Transverse colon (tissue), 4 donors: ENCODE results near the gene UBE2O. TPM values are rescaled to one million over a fixed set of nuclear protein-coding genes. Genes with fewer than 3 reads are reported as not detected.

Source experiments
- DNase-seq: peaks from one replicate; pipeline ENCODE4 v3.0.0-alpha.2; 2019
- H3K27ac ChIP-seq, 4 donors: fragments of 200-600 bp; sonication (generic); 2 replicates each; pipeline ENCODE4 v1.5.1; 2016 to 2018; ENCODE audit warnings: inconsistent platforms in 4 of 4
- H3K27me3 ChIP-seq: fragments of 200-600 bp; sonication (generic); 2 replicates; pipeline ENCODE4 v1.5.1; 2017; ENCODE audit warnings: inconsistent platforms
- H3K36me3 ChIP-seq, 4 donors: fragments of 200-600 bp; sonication (generic); 2 replicates each; pipeline ENCODE4 v1.5.1; 2017 to 2019; ENCODE audit warnings: inconsistent platforms in 4 of 4
- H3K4me1 ChIP-seq, 4 donors: fragments of 200-600 bp; sonication (generic); 2 replicates each; pipeline ENCODE4 v1.5.1; 2017 to 2020; ENCODE audit warnings: inconsistent platforms in 4 of 4
- H3K4me3 ChIP-seq, 4 donors: fragments of 200-600 bp; sonication (generic); 1 replicate in 1 of 4; 2 replicates in 3 of 4; pipeline versions ENCODE4 v1.5.1 to v1.6.1; 2017 to 2019; ENCODE audit warnings: inconsistent platforms in 4 of 4
- H3K9me3 ChIP-seq, 2 donors: fragments of 200-600 bp; sonication (generic); 2 replicates each; pipeline ENCODE4 v1.5.1; 2017 to 2019; ENCODE audit warnings: inconsistent platforms in 2 of 2
- CTCF ChIP-seq, 5 experiments: fragments of 200-600 bp in 3 of 5; fragments of 450-650 bp in 2 of 5; sonication (generic) in 3 of 5; IDR thresholded peaks; 1 replicate in 2 of 5; 2 replicates in 3 of 5; pipeline ENCODE4 v1.5.1; 2016 to 2017; ENCODE audit warnings: antibody characterized with exemption in 5 of 5, inconsistent platforms in 3 of 5, mild to moderate bottlenecking in 2 of 5, moderate library complexity in 1 of 5
- EP300 ChIP-seq: sonication (generic); formaldehyde crosslinking; IDR thresholded peaks from one replicate; pipeline ENCODE4 v1.6.1; 2017; ENCODE audit warnings: antibody characterized with exemption, low read depth
- POLR2A ChIP-seq: fragments of 450-650 bp; IDR thresholded peaks from one replicate; pipeline ENCODE4 v1.6.1; 2016; ENCODE audit warnings: antibody characterized with exemption, mild to moderate bottlenecking, moderate library complexity
- POLR2AphosphoS5 ChIP-seq, 3 donors: sonication (generic); formaldehyde crosslinking; IDR thresholded peaks; one replicate each; pipeline ENCODE4 v1.6.1; 2016; ENCODE audit warnings: antibody characterized with exemption in 3 of 3
- WGBS, 2 donors: methylation state at CpG; one replicate each; pipeline ENCODE4 v1.1.5; 2018; ENCODE audit warnings: low coverage in 1 of 2; 5-methylcytosine and 5-hydroxymethylcytosine counted together
- in situ Hi-C, 4 donors: fragments of 200-750 bp; cut with MboI; loops; one replicate each; pipeline versions ENCODE4 v1.15.0 to v1.15.1; 2017; ENCODE audit warnings: low sequenced_read_pairs in 3 of 4, low pct_ligation_motif_present in 1 of 4, low pct_unique_long_range_greater_than_20kb in 1 of 4
- intact Hi-C: fragments of 100-400 bp; cut with DNase I; formaldehyde crosslinking; loops from one replicate; pipeline ENCODE4 v1.15.1; 2023; ENCODE audit warnings: low total_unique reads
- total RNA-seq, 4 donors: library from RNA; depleted of rRNA; stranded (reverse); fragments of >200 nt; gene quantifications; one replicate each; pipeline ENCODE4 v1.1.0, GENCODE V29; 2016

UBE2O gene
- total RNA-seq, 4 donors from 2014 or later: 9.8 to 28.8 (median 15.9) TPM

- in situ Hi-C loops (no loop called here), intact Hi-C loops (no loop called here)
- no peaks in the 10 kb centered on the region for H3K36me3 ChIP-seq
- no peak for TF ChIP-seq POLR2A
- H3K27ac ChIP-seq: no peak overlapping the region
- H3K4me3 ChIP-seq: no peak overlapping the region
- H3K4me1 ChIP-seq: peaks cover 9 to 20% (median 14%) of the 10 kb centered on the region in 4 donors
- WGBS, 2 donors: 98 to 100% methylated on average over 2 of the region's 2 CpGs
- no peak for DNase-seq
- no peaks in the 10 kb centered on the region for H3K9me3 ChIP-seq
- no peaks in the 10 kb centered on the region for H3K27me3 ChIP-seq
Observed at GRCh38 chr17:76431509-76431908, 21.4 kb downstream of the UBE2O start.

- no peak overlapping the region for H3K27ac ChIP-seq
- no peak overlapping the region for H3K4me3 ChIP-seq
- 90 to 100% methylated on average over 1 of the region's 1 CpG for WGBS, 2 donors
- no peaks in the 10 kb centered on the region for H3K27me3 ChIP-seq
- no peak for DNase-seq
- H3K36me3 ChIP-seq: no peaks in the 10 kb centered on the region
- TF ChIP-seq CTCF (IDR thresholded peaks at IDR 0.05) (no peak), POLR2AphosphoS5 (IDR thresholded peaks at IDR 0.05) (no peak), EP300 (no peak), POLR2A (no peak)
- peaks cover 9 to 22% (median 14%) of the 10 kb centered on the region in 4 donors for H3K4me1 ChIP-seq
- in situ Hi-C loops (no loop called here), intact Hi-C loops (no loop called here)
- no peaks in the 10 kb centered on the region for H3K9me3 ChIP-seq
Observed at GRCh38 chr17:76428511-76428910, 24.4 kb downstream of the UBE2O start.

- in situ Hi-C loops: no loop called here
- Histone ChIP-seq H3K27ac (peak overlapping the region; percentile 7 to 53 (median 33)), H3K4me1 (peaks cover 9 to 22% (median 14%) of the 10 kb centered on the region in 4 donors), H3K9me3 (no peaks in the 10 kb centered on the region), H3K36me3 (no peaks in the 10 kb centered on the region), H3K27me3 (no peaks in the 10 kb centered on the region), H3K4me3 (no peak overlapping the region)
- WGBS, 2 donors: 37 to 53% methylated on average over 4 to 8 of the region's 8 CpGs
- peak; percentile 42 for DNase-seq
- no peak for TF ChIP-seq POLR2A
- TF ChIP-seq CTCF (IDR thresholded peaks at IDR 0.05): no peak
- TF ChIP-seq POLR2AphosphoS5 (IDR thresholded peaks at IDR 0.05): no peak
- TF ChIP-seq EP300: no peak
- intact Hi-C loops: no loop called here
Observed at GRCh38 chr17:76427501-76428231, 25.3 kb downstream of the UBE2O start.

GRCh38 chr17:76426853-76427252 lies 26.1 kb downstream of the UBE2O start:
- Histone ChIP-seq H3K4me3 (no peak overlapping the region), H3K27ac (peak overlapping the region; percentile 7 to 53 (median 33)), H3K4me1 (peaks cover 9 to 22% (median 14%) of the 10 kb centered on the region in 4 donors), H3K36me3 (no peaks in the 10 kb centered on the region), H3K27me3 (no peaks in the 10 kb centered on the region), H3K9me3 (no peaks in the 10 kb centered on the region)
- intact Hi-C loops (no loop called here), in situ Hi-C loops (no loop called here)
- TF ChIP-seq POLR2A (no peak), EP300 (no peak), POLR2AphosphoS5 (IDR thresholded peaks at IDR 0.05) (no peak), CTCF (IDR thresholded peaks at IDR 0.05) (no peak)
- 27 to 35% methylated on average over 3 of the region's 3 CpGs for WGBS, 2 donors
- DNase-seq: no peak

- Histone ChIP-seq H3K27me3 (no peaks in the 10 kb centered on the region), H3K4me1 (peaks cover 4 to 21% (median 12%) of the 10 kb centered on the region in 4 donors), H3K9me3 (no peaks in the 10 kb centered on the region), H3K27ac (no peak overlapping the region), H3K4me3 (no peak overlapping the region), H3K36me3 (no peaks in the 10 kb centered on the region)
- in situ Hi-C loops (no loop called here), intact Hi-C loops (no loop called here)
- WGBS, 2 donors: 91% methylated on average over 6 of the region's 6 CpGs
- DNase-seq: no peak
- TF ChIP-seq POLR2A (no peak), CTCF (IDR thresholded peaks at IDR 0.05) (no peak)
Observed at GRCh38 chr17:76422860-76423259, 30.1 kb downstream of the UBE2O start.
